Bone marrow (tissue), 2 donors: ENCODE data around the gene CYP19A1.

Experiments
- DNase-seq, 2 donors: peaks; one replicate each; lab custom pipeline; 2025; lab: John Stamatoyannopoulos, UW

CYP19A1 gene

GRCh38 chr15:51338496-51338895 is at the start of gene CYP19A1:
Gene CYP19A1, minus strand, starts transcription at chr15:51338596. Its CDS starts 95,684 bp downstream, at chr15:51242912.
- DNase-seq = no peak

DNA sequence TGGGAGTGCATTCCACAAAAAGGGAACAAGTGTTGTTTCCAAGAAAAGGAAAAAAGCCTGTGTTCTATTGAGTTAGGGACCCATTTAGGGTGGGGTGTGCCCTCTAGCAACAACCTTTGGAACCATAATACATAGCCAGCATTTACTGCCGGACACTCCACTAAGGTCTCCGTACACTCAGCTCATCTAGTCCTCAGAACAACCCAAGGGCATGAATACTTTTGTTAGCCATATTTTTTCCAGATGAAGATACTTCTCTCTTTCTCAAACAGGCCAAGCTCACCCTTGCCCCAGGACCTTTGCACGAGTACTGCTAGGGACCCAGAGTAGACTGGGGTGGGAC is 49.3 kb upstream of the CYP19A1 start:
- DNase-seq = no peak

GRCh38 chr15:51386960-51387698 is 48.7 kb upstream of the CYP19A1 start:
- DNase-seq = no peak

- DNase-seq = no peak
These were observed 48.1 kb upstream of the CYP19A1 start for GRCh38 chr15:51386486-51386885.

DNA sequence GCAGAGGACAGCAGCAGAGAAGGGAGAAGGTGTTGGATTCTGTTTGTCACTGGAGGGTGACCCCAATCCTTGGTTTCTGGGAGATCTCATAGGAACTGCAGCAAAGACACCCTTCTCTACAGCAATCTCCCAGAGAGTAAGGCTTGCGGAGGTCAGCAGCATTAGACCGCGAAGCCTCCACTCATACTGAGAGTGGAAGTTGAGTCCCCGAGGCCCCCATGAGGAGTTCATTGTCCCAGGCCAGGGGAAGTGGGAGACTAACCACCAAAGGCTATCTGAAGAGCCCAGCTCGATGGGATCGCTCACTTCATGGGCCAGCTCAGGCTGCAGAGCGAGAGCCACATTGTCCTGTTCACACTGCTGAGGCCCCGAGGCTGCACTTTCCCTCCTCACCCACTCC is 47.6 kb upstream of the CYP19A1 start:
- no peak for DNase-seq

DNA sequence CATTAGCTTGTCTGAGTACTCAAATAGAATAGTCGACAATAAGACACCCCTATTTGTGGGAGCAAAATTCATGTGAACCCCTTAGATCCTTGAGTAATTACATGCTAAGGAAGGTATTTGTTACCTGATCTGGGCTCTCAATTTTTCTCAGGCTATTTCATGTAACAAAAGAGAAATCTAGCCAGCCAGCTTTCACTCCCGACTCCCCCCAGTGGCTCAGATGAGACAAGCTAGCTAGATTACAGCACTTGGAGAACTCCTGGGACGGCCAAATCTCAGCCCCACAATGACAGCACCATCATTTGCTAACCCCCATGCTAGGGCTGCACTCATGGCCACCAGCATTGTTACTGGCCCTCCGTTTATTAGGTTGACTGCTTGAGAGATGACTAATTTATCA is 44.4 kb upstream of the CYP19A1 start:
- DNase-seq = no peak

GRCh38 chr15:51380999-51381806 is 42.8 kb upstream of the CYP19A1 start:
- peak in 1 of 2 donors; percentile 23 for DNase-seq

- DNase-seq = no peak
These were observed 41.0 kb upstream of the CYP19A1 start for GRCh38 chr15:51379390-51379789.

- no peak for DNase-seq
These were observed 40.0 kb upstream of the CYP19A1 start for GRCh38 chr15:51378406-51378805.

DNA sequence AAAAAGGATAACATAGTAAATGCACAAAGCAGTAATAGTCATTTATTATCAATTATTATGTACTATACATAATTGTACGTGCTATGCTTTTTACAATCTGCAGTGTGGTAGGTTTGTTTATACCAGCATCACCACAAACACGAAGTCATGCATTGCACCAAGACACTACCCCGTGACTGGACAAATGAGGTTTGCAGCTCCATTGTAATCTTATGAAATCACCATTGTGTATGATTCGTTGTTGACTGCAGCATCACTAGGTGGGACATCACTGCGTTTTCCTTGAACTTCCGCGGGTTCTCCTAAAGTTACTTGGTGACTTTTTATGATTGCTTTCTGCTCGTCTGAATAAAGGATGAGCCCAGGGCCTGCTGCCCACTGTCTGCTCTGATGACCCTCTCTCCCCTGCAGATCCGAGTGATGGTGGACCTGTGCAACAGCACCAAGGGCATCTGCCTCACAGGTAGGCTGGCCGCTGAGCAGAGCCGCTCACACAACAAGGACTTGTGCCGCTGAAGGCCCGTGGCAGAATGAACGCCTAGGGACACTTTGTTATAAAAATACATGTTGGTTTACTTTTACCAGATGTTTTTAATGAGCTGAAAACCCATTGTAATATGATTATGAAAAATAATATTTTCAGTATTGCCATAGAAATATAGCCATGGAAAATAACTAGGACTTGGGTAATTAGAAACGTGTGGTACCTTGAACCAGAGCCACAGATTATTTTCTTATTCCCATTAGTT is 38.8 kb upstream of the CYP19A1 start:
- DNase-seq = no peak

DNA sequence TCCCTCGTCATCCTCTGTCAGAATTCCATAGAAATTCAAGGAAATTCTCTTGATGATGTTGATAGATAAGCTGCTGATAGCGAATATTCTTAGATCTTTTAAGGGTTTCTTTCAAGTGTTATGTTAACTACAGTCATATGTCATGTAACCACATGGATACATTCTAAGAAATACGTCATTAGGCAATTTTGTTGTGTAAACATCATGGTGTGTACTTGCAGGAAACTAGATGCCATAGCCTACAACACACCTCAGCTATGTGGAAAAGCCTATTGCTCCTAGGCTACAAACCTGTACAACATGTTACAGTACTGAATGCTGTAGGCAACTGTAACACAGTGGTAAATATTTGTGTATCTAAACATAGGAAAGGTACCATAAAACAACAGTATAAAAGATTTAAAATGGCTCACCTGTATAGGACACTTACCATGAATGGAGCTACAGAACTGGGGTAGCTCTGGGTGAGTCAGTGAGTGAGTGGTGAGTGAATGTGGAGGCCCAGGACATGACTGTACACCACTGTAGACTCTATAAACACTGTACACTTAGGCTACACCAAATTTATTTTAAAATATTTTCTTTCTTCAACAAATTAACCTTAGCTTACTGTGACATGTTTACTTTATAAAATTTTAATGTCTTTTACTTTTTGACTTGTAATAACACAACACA is 37.7 kb upstream of the CYP19A1 start:
- DNase-seq = no peak

DNA sequence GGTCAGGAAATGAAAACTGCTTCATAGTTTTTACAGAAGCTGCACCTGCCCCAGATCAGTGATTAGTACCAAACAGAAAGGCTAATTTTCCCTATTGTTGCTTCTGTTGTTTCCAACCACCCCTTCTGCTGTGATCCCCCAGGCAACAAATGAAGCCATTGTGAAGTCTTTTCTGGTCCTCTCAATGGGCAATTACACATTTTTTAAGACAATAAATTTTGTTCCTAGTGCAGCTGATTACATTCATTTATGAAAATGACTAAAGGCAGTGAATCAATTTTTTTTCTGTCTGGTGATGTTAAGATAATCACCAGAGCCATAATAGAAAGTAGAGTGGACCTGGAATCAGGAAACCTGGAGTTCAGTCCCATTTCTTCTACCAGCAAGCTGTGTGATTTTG is 35.7 kb upstream of the CYP19A1 start:
- no peak for DNase-seq

DNA sequence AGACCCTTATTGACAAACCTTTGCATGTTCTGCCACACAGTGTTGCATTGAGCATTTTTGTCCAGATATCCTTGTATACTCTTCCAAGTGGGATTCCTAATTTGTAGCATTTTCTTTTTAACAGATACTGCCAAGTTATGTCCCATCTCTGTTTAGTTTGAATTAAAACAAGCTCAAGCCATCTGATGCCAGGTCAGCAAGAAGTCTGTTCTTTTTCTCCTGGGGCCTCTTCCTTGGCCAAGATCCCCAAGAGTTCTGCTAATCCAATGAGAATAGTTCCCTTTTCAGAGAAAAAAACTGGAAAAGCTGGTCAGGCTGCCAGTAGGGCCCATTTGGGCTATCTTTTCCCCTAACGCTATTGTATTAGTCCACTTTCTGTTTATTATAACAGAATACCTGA is 32.9 kb upstream of the CYP19A1 start:
- no peak for DNase-seq

DNA sequence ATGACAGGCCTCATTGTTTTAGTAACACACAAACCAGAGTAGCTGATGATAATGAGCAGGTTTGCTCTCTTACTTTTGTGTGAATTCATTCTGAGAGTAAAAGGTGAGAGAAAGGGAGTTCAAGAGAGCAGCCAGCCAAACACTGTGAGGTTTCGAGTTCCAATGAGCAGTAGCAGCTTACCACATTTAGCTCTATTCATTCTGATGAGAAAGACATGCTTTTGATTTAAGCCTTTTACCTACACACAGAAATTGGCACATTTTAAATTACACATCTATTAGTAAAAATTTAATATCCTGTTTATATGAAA is 31.0 kb upstream of the CYP19A1 start:
- no peak for DNase-seq

DNA sequence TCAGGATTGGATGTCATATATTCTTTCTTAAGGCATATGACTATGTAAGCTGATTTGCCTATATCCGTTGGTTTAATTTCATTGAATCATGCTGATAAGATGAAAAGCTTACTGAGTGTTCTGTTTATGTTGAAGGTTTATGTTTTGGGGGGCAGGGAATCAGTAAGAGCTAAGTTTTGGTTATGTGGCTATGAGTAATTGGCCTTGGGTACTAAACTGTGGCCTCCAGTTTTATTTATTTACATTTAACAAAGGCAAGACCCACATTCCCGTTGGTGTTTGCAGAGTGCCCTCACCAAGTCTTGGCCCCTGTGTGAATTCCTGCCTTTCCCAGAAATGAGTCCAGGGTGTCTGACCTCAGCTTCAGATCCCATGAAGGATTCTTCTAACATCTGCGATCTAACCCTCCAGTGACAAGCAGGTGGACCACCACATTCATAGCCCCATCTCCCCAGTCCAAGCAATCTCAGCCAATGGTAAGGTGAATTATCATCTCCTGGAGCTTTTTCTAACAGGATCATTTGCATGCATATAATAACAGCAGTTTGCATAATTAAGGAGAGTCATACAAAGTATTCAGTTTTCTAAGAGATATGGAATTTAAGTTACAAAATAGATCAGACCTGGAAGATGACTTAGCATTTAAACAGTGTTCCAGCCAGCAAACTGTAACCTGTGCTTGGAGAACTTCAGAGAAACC is 30.5 kb upstream of the CYP19A1 start:
- no peak for DNase-seq

DNA sequence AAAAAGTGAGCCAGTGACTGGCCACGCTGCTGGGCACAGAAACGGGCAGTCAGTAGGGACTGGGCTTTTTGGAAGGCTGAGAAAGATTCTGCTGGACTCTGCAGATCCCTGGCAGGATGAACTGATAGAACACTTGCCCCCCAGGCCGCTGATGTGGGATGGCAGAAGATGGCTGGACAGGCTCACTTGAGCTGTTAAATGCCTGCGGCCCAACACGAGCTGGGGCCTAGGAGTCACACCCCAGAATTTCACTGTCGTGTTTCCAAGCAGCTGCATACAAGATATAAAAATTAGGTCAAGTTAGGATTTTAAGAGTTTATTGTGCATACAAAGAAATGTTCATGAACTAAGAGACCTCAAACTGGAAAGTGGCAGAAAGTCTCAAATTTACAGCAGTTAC is 29.9 kb upstream of the CYP19A1 start:
- DNase-seq = no peak

DNA sequence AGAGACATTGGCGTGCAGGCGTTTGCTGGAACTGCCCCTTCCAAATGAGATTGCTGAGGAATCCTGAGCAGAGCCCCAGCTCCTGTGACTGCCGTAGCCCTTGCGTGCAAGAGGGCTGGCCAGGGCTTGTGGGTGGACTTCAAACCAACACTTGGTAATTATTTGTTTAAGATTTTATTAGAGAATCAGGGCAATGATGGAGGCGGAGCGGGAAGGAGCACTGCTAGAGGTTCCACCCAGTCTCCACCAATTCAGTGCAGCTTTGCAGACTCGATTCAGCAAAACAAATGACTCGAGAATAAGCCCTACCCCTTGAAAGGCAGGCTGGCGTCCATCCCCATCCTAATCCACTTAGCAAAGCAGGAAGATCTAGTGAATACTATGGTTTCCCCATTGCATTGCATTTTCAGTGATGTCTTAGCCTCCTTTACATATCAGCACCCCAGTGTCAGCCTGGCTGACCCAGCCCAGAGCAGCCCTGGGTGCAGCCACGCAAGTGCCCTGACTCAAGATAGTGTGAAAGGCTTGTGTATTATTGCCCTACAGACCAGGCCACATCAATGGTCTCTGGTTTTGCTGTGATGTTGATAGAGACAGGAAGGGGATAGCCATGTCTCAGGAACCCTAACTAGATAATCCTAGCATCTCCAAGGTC is 29.1 kb upstream of the CYP19A1 start:
- no peak for DNase-seq

DNA sequence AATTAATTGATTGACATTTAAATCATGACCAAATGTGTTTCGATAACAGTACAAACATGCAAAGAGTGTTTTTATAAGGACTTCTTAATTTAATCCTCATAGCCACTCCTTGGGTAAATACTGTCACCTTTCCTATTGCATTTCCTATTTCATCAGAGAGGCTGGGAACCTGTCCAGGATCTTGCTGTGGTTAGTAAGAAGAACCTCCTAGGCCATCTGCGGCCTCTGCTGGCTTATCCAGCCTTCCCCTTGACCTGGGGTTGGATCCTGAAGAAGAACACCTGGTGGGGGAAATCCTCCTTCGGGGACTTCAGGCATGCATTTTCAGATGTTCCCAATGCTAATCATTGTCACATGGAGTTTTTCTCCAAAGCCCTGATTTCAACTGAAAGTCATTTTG is 28.5 kb upstream of the CYP19A1 start:
- DNase-seq = no peak

DNA sequence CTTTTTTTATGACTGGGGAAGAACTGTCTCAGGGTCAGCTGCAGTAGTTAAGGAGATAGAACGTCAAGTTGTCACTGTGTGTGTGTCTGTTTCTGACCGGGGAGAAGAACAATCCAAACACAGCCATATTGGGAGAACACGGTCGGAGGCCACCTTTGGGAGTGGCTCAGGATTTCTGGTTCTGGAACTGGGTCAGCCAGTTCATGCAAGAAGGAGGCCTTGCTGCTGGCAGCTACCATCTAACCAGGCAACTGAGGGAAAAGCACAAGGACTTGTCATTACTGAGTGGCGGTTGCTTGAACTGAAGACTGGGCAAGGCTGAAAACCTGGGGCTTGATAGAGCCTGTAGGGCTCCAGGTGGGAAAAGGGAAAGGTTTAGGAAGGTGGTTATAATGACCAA is 27.7 kb upstream of the CYP19A1 start:
- no peak for DNase-seq

DNA sequence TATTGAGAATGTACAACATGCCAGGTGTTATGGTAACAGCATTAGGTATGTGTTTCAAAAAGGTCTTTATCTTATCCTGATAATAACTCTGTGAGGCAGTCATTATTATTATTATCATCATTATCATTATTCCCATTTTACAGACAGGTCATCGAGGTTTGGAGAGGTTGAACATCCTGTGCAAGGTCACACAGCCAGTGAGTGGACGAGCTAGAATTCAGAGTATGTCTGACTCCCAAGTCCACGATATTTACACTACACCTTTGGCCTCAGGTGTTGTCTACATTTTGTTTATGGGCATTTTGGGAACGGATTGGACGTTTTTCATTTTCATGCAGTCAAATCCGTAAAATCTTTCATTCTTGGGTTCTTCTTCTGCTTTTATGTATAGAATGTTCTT is 27.0 kb upstream of the CYP19A1 start:
- DNase-seq = no peak

DNA sequence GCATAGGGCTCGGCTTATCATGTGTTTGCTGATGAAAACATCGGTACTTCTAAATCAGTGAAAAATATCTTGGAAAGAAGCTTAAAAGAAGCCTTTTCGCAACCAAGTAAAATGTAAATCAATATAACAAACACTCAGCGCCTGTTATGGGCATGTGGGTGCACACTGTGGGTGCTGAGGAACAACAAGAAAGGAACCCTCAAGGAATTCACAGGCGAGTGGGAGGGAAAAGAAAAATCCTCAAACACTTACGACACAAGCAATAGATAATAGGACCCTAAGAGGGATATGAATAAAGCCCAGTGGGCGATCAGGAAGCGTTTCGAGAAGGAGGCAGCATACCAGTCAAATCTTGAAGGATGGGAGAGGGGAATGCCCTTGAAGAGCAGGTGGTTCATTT is 25.0 kb upstream of the CYP19A1 start:
- no peak for DNase-seq
